HG02840 (cell line): ENCODE measurements around the gene C13orf46.

Experiments used
- ATAC-seq: cut with Tn5 transposase; IDR thresholded peaks from one replicate; pipeline ENCODE4 v1.9.1; 2021; ENCODE audit warnings: mild to moderate bottlenecking, moderate library complexity, moderate number of reproducible peaks; ENCODE audit not compliant: unreplicated experiment, low FRiP score

C13orf46 gene

GRCh38 chr13:113927661-113928581, 46.0 kb downstream of the C13orf46 start:
- no peak for ATAC-seq

- no peak for ATAC-seq
Observed at GRCh38 chr13:113926951-113927660, 46.8 kb downstream of the C13orf46 start.

DNA sequence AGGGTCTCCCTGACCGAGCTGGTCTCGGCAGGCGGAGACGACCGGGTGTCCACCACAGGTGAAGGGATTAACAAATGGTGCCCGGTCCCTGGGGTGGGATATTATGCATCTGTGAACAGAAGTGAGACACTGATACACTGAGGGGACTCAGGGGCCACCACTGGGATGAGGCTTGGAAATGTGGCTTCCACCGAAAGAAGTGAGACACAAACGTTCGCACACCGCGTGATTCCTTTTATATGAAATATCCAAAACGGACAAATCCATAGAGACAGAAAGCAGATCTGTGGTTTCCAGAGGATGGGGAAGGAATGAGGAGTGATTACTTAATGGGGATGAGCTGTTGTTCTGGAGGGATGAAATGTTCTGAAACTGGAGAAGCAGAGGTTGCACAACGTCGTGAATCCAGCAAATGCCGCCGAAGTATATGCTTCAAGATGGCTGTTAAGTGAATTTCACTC, 47.5 kb downstream of the C13orf46 start:
- no peak for ATAC-seq

- no peak for ATAC-seq
Observed at GRCh38 chr13:113924184-113924901, 49.5 kb downstream of the C13orf46 start.

- ATAC-seq = no peak
Observed at GRCh38 chr13:113923376-113924063, 50.4 kb downstream of the C13orf46 start.

DNA sequence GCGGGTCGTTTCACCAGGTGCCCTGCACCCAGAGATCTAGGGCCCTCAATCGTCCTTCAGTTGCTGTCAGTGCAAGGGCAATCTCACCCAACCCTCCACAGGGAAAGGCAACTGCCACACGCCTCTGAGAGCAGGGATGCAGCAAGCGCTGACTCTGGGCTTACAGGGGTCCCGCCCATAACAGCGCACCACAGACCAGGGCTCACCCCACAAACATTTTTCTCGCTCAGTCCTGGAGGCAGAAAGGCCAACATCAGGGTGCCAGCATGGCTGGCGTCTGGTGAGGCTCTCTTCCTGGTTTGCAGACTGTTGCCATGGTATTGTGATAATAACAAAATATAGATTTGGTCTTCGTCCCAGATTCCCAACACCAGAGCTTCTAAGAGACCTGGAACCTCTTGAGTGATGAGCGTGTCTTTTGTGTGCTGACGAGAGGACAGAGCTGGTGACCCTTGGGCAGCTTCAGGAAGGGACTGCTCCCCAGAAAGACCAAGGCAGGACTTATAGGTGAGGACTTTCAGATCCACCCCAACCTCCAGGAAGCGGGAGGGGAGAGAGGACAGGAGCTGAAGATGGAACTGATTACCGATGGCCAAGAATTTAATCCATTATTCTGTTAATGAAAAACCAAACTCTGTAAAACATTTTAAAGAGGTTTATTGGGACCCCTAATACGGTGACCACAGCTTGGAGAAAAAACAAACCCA, 51.3 kb downstream of the C13orf46 start:
- no peak for ATAC-seq

GRCh38 chr13:113921763-113922162, 52.1 kb downstream of the C13orf46 start:
- no peak for ATAC-seq

GRCh38 chr13:113920606-113921286, 53.1 kb downstream of the C13orf46 start:
- no peak for ATAC-seq

- no peak for ATAC-seq
Observed at GRCh38 chr13:113919761-113920559, 53.9 kb downstream of the C13orf46 start.

DNA sequence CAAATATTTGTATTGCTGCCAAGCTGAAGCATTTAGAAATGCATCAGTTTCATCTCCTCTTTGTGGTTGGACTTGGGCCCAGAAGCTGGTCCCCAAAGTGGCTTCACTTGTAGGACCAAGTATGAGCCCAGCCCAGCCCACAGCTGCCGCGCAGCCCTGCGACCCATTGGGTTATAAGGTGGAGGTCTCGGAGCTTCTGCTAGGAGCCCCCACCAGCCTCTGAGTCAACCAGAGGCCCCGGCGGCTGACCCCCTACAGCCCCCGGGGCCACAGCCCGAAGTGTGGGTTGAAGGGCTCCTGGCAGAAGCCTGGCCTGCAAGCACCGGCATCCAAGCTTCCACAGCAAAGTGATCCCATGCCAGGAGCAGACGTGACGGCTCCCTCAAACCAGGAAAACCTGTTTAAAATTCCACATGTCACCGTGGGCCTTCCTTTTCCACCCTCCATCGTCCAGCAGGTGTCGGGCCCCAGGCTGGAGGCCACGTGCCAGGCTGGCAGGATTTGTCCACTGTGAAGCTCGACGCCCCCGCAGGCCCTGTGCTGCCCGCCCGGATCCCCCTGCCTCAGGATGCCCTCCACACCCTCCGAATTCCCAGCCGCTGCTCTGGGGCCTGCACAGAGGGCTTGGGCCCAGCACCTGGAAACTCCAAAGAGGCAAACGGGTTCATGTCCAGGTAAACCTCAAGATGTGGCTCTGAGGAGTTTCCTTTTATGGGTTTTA, 54.7 kb downstream of the C13orf46 start:
- ATAC-seq = no peak

DNA sequence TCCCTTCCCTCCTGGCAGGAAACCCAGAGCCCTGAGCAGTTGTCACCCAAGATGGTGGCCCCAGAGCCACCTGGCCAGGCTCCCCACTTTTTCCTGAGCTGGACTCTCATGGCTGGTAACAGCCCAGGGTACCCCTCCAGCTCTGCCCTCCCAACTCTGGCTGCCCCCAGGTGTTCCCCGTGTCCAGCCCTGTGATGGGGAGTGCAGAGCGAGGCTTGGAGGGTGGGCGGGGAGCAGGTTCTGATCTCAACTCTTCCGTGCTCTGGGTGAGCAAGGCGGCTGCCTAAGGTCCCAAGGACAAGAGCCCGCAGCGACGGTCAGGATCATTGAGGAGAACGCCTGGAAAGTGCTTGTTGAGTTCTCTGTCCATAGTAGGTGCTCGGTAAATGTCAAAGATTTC, 55.3 kb downstream of the C13orf46 start:
- ATAC-seq = no peak

DNA sequence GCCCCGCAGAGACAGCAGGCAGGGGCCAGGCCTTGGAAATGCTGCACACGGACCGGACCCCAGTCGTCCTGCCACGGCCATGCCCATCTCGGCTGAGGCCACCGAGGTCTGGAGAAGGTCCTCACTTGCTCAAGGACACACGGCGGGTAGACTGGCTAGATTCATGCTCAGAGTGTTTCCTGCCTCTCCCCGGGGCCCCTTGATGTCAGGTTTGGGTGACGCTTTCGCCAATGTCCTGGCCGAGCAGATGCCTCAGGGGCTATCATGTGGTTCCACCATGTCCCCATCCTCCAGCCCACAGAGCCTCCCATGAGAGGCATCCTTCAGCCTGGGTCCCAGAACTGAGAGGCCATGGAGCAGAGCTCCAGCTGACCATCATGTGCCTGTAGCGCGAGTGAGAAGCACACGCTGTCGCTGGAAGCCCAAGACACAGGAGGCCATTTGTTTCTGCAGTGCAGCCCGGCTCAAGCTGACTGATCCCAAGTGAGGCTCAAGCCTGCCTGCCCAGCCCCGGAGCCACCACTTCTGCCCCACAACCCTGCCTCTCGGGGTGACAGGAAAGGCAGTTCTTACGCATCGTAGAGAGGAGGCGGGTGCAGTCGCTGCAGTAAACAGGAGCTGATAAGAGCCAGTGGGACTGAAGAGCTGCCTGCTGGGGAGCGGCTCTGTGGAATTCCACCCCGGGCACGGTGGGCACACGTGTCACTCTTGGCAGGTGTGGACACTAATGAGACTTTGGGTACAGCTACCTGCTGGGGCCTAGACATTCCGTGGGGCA, 56.1 kb downstream of the C13orf46 start:
- no peak for ATAC-seq

DNA sequence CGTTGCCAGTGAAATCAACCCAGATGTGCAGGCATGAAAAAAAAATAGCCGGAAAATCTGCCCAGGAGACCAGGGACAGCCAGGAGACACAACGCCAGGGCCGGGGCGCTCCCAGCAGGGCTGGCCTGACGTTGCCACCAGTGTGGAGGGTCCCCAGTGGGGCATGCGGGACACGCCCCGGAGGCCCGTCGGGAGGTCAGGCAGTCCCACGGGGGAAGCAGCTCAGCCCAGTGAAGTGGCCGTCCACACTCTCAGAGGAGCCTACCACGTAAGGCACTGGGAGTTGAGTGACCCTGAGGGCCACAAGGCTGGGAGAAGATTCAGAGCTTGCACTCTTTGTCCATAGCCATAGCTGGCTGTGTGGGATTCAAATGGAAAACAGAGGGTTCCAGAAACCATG, 56.8 kb downstream of the C13orf46 start:
- no peak for ATAC-seq

GRCh38 chr13:113916330-113916815, 57.5 kb downstream of the C13orf46 start:
- no peak for ATAC-seq

DNA sequence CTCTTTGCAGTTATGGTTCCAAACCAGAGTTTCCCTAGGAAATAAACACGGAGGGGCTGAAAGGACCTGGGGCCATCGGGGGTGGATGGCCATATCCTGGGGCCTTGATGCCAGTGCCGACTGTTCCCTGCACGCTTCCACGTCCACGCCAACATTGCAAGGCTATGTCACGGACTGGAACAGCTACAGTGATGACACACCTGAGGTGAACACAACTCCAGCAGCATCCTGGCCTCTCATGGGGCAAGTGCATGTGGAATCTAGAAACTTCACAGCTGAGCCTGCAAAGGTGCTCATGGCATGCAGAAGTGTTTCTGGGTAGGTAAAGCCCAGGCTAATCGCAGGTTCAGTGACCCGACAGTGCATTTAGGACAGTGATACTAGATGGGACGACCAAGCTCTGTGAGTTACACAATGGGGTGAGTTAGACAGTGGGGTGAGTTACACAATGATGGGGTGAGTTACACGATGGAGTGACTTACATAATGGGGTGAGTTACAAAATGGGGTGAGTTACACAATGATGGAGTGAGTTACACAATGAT, 58.0 kb downstream of the C13orf46 start:
- no peak for ATAC-seq

- no peak for ATAC-seq
Observed at GRCh38 chr13:113915012-113915763, 58.7 kb downstream of the C13orf46 start.
